ENCODE measurements around the gene RIMKLB.
"Not testable (repeated sequence)": the region's sequence is repeated elsewhere in the genome, so short reads cannot be mapped to it uniquely, and the experiment has no call there.

RIMKLB gene

GRCh38 chr12:8785499-8785898 lies 87.7 kb downstream of the RIMKLB start:
- Histone ChIP-seq H3K4me1 (peaks cover 2% of the 10 kb centered on the region), H3K9ac (no peak overlapping the region), H2AFZ (no peak overlapping the region), H3K79me2 (no peaks in the 10 kb centered on the region), H3K9me3 (ENCODE audit: control insufficient read depth, low read length) (no peaks in the 10 kb centered on the region), H3K27ac (no peak overlapping the region), H3K27me3 (ENCODE audit: control insufficient read depth, insufficient read depth, low read length) (no peaks in the 10 kb centered on the region), H3K4me3 (ENCODE audit: low read depth, low read length) (no peak overlapping the region), H3K36me3 (ENCODE audit: control insufficient read depth, insufficient read depth, low read length) (no peaks in the 10 kb centered on the region), H3K4me2 (ENCODE audit: low read length) (no peak overlapping the region)
- TF ChIP-seq CTCF (IDR thresholded peaks at IDR 0.05) = no peak

- H3K9ac ChIP-seq; H3K4me1 ChIP-seq; H3K4me3 ChIP-seq (ENCODE audit: low read depth, low read length); H3K79me2 ChIP-seq; H3K4me2 ChIP-seq (ENCODE audit: low read length); H3K27ac ChIP-seq; H3K9me3 ChIP-seq (ENCODE audit: control insufficient read depth, low read length); H2AFZ ChIP-seq; H3K36me3 ChIP-seq (ENCODE audit: control insufficient read depth, insufficient read depth, low read length); H3K27me3 ChIP-seq (ENCODE audit: control insufficient read depth, insufficient read depth, low read length): not testable (repeated sequence)
Measured at GRCh38 chr12:8787206-8787605, 89.4 kb downstream of the RIMKLB start.

GRCh38 chr12:8788706-8789105 lies 90.9 kb downstream of the RIMKLB start:
- H3K4me1 ChIP-seq = not testable (repeated sequence)

DNA sequence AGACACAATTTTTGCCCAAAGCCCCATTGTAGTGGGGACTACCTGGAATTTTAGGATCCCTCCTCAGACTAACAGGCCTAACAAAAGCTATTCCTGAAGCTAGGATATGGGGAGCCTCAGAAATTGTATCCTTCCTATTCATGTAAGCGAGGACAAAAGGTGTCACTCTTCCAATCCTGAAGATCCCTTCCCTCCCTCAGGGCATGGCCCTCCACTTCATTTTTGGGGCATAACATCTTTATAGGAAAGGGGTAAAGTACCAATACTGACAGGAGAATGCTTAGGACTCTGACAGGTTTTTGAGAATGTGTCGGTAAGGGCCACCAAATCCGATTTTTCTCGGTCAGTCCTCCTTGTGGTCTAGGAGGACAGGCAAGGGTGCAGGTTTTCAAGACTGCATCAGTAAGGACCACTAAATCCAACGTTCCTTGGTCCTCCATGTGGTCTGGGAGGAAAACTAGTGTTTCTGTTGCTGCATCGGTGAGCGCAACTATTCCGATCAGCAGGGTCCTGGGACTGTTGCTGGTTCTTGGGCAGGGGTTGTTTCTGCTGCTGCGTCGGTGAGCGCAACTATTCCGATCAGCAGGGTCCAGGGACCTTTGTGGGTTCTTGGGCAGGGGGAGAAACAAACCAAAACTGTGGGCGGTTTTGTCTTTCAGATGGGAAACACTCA lies 91.7 kb downstream of the RIMKLB start:
- H3K4me2 ChIP-seq (ENCODE audit: low read length); H3K27me3 ChIP-seq (ENCODE audit: control insufficient read depth, insufficient read depth, low read length); H3K9ac ChIP-seq; H3K4me1 ChIP-seq; H3K79me2 ChIP-seq; H3K4me3 ChIP-seq (ENCODE audit: low read depth, low read length); H3K27ac ChIP-seq; H3K9me3 ChIP-seq (ENCODE audit: control insufficient read depth, low read length); H3K36me3 ChIP-seq (ENCODE audit: control insufficient read depth, insufficient read depth, low read length); H2AFZ ChIP-seq: not testable (repeated sequence)

More at GRCh38 chr12:8788706-8789105, 90.9 kb downstream of the RIMKLB start:
- not testable (repeated sequence) for H3K27me3 ChIP-seq (ENCODE audit: control insufficient read depth, insufficient read depth, low read length); H2AFZ ChIP-seq; H3K4me3 ChIP-seq (ENCODE audit: low read depth, low read length); H3K27ac ChIP-seq; H3K9ac ChIP-seq; H3K9me3 ChIP-seq (ENCODE audit: control insufficient read depth, low read length); H3K4me2 ChIP-seq (ENCODE audit: low read length); H3K36me3 ChIP-seq (ENCODE audit: control insufficient read depth, insufficient read depth, low read length); H3K79me2 ChIP-seq

DNA sequence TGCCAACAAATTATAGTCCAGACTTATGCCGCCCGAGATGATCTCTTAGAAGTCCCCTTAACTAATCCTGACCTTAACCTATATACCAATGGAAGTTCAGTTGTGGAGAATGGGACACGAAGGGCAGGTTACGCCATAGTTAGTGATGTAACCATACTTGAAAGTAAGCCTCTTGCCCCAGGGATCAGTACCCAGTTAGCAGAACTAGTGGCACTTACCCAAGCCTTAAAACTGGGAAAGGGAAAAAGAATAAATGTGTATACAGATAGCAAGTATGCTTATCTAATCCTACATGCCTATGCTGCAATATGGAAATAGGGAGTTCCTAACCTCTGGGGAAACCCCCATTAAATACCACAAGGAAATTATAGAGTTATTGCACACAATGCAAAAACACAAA lies 95.4 kb downstream of the RIMKLB start:
- H3K27ac ChIP-seq; H2AFZ ChIP-seq; H3K27me3 ChIP-seq (ENCODE audit: control insufficient read depth, insufficient read depth, low read length); H3K4me1 ChIP-seq; H3K4me3 ChIP-seq (ENCODE audit: low read depth, low read length); H3K9me3 ChIP-seq (ENCODE audit: control insufficient read depth, low read length); H3K9ac ChIP-seq; H3K4me2 ChIP-seq (ENCODE audit: low read length); H3K36me3 ChIP-seq (ENCODE audit: control insufficient read depth, insufficient read depth, low read length); H3K79me2 ChIP-seq: not testable (repeated sequence)

DNA sequence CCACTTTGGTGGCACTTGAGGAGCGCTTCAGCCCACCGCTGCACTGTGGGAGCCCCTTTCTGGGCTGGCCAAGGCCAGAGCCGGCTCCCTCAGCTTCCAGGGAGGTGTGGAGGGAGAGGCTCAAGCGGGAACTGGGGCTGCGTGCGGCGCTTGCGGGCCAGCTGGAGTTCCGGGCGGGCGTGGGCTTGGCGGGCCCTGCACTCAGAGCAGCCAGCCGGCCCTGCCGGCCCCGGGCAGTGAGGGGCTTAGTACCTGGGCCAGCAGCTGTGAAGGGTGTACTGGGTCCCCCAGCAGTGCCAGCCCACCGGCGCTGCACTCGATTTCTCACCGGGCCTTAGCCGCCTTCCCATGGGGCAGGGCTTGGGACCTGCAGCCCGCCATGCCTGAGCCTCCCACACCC lies 96.8 kb downstream of the RIMKLB start:
- not testable (repeated sequence) for H3K27ac ChIP-seq; H3K4me1 ChIP-seq; H3K79me2 ChIP-seq; H3K4me3 ChIP-seq (ENCODE audit: low read depth, low read length); H3K27me3 ChIP-seq (ENCODE audit: control insufficient read depth, insufficient read depth, low read length); H3K9me3 ChIP-seq (ENCODE audit: control insufficient read depth, low read length); H3K36me3 ChIP-seq (ENCODE audit: control insufficient read depth, insufficient read depth, low read length); H3K4me2 ChIP-seq (ENCODE audit: low read length); H2AFZ ChIP-seq; H3K9ac ChIP-seq

- Histone ChIP-seq H3K9ac (no peak overlapping the region), H3K27me3 (ENCODE audit: control insufficient read depth, insufficient read depth, low read length) (no peaks in the 10 kb centered on the region), H3K4me3 (ENCODE audit: low read depth, low read length) (no peak overlapping the region), H3K9me3 (ENCODE audit: control insufficient read depth, low read length) (no peaks in the 10 kb centered on the region), H3K27ac (no peak overlapping the region), H3K36me3 (ENCODE audit: control insufficient read depth, insufficient read depth, low read length) (no peaks in the 10 kb centered on the region), H3K4me2 (ENCODE audit: low read length) (no peak overlapping the region), H3K79me2 (no peaks in the 10 kb centered on the region), H2AFZ (no peak overlapping the region), H3K4me1 (no peaks in the 10 kb centered on the region)
- no peak for TF ChIP-seq CTCF (IDR thresholded peaks at IDR 0.05)
Measured at GRCh38 chr12:8796831-8797626, 99.2 kb downstream of the RIMKLB start.

DNA sequence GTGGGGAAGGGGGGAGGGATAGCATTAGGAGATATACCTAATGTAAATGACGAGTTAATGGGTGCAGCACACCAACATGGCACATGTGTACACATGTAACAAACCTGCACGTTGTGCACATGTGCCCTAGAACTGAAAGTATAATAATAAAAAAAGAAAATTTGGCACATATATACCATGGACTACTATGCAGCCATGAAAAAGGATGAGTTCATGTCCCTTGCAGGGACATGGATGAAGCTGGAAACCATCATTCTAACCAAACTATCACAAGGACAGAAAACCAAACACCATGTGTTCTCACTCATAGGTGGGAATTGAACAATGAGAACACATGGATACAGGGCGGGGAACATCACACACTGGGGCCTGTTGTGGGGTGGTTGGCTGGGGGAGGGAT lies 103.4 kb downstream of the RIMKLB start:
- not testable (repeated sequence) for H3K36me3 ChIP-seq (ENCODE audit: control insufficient read depth, insufficient read depth, low read length); H3K9me3 ChIP-seq (ENCODE audit: control insufficient read depth, low read length); H3K4me1 ChIP-seq; H3K4me3 ChIP-seq (ENCODE audit: low read depth, low read length); H3K27ac ChIP-seq; H2AFZ ChIP-seq; H3K79me2 ChIP-seq; H3K27me3 ChIP-seq (ENCODE audit: control insufficient read depth, insufficient read depth, low read length); H3K4me2 ChIP-seq (ENCODE audit: low read length); H3K9ac ChIP-seq

- H3K79me2 ChIP-seq; H3K4me3 ChIP-seq (ENCODE audit: low read depth, low read length): not testable (repeated sequence)
Measured at GRCh38 chr12:8804833-8805232, 107.0 kb downstream of the RIMKLB start.

More at GRCh38 chr12:8804833-8805232, 107.0 kb downstream of the RIMKLB start:
- H3K27ac ChIP-seq; H3K36me3 ChIP-seq (ENCODE audit: control insufficient read depth, insufficient read depth, low read length); H3K4me1 ChIP-seq; H3K9me3 ChIP-seq (ENCODE audit: control insufficient read depth, low read length); H3K27me3 ChIP-seq (ENCODE audit: control insufficient read depth, insufficient read depth, low read length); H3K4me2 ChIP-seq (ENCODE audit: low read length); H2AFZ ChIP-seq; H3K9ac ChIP-seq: not testable (repeated sequence)

All from parathyroid adenoma (tissue), 2 donors.